T-cell (primary cell): ENCODE results near the gene AP1B1. TPM values are rescaled to one million over a fixed set of nuclear protein-coding genes. Genes with fewer than 3 reads are reported as not detected.

Experiments used
- ATAC-seq, 4 experiments: fragments of 200-7000 bp in 3 of 4; fragments of 150-1000 bp in 1 of 4; cut with Tn5 transposase; replicated peaks in 1 of 4; 1 replicate in 3 of 4; 2 replicates in 1 of 4; pipeline ENCODE4 v1.10.0; 2021; ENCODE audit warnings: moderate library complexity in 3 of 4, mild to moderate bottlenecking in 2 of 4, moderate number of reproducible peaks in 1 of 4
- CTCF ChIA-PET, 2 donors: fragments of 300-600 bp; sonication (Branson Sonifier 250); formaldehyde crosslinking; loops; one replicate each; lab custom pipeline; 2022; ENCODE audit warnings: antibody characterized with exemption in 2 of 2; lab: Charles Lee
- POLR2A ChIA-PET, 2 donors: fragments of 300-600 bp; sonication (Branson Sonifier 250); formaldehyde crosslinking; loops; one replicate each; lab custom pipeline; 2022; ENCODE audit warnings: antibody characterized with exemption in 2 of 2; lab: Charles Lee
- DNase-seq, 35 experiments: peaks; one replicate each; pipeline versions ENCODE4 v3.0.0 to v3.0.0-alpha.2; 2013 to 2023
- H3K27ac ChIP-seq: one replicate; pipeline ENCODE4 v1.5.1; 2013; ENCODE audit warnings: low read length
- H3K27me3 ChIP-seq, 2 experiments: replicated peaks in 1 of 2; 1 replicate in 1 of 2; 2 replicates in 1 of 2; pipeline versions ENCODE4 v1.6.1 to v1.7.0; 2013; ENCODE audit warnings: low read length in 1 of 2, mixed read lengths in 1 of 2; ENCODE audit not compliant: control insufficient read depth in 2 of 2, insufficient read depth in 2 of 2; ENCODE audit errors: extremely low read depth in 1 of 2
- H3K36me3 ChIP-seq, 2 donors: 1 replicate in 1 of 2; 2 replicates in 1 of 2; pipeline versions ENCODE4 v1.6.1 to v1.7.0; 2013; ENCODE audit warnings: low read length in 1 of 2; ENCODE audit not compliant: control insufficient read depth in 2 of 2, insufficient read depth in 1 of 2; ENCODE audit errors: extremely low read depth in 1 of 2
- H3K4me1 ChIP-seq, 2 experiments: 1 replicate in 1 of 2; 2 replicates in 1 of 2; pipeline versions ENCODE4 v1.6.1 to v1.7.0; 2013; ENCODE audit warnings: low read length in 2 of 2, mixed read lengths in 1 of 2; ENCODE audit not compliant: insufficient read depth in 2 of 2, control insufficient read depth in 1 of 2; ENCODE audit errors: extremely low read depth in 1 of 2
- H3K4me3 ChIP-seq, 2 donors: 1 replicate in 1 of 2; 2 replicates in 1 of 2; pipeline versions ENCODE4 v1.5.1 to v1.7.0; 2013; ENCODE audit warnings: mild to moderate bottlenecking in 2 of 2, low read length in 1 of 2, moderate library complexity in 1 of 2; ENCODE audit not compliant: control insufficient read depth in 1 of 2; ENCODE audit errors: extremely low read depth in 1 of 2
- H3K9me3 ChIP-seq: 2 replicates; pipeline ENCODE4 v1.7.0; 2013
- H3K27ac Mint-ChIP-seq, 2 donors: one replicate each; pipeline ENCODE4 v1.8.0; 2020 to 2021; ENCODE audit warnings: mild to moderate bottlenecking in 2 of 2, mixed read lengths in 2 of 2
- H3K27me3 Mint-ChIP-seq, 2 donors: one replicate each; pipeline ENCODE4 v1.8.0; 2021 to 2022; ENCODE audit warnings: mixed read lengths in 2 of 2
- H3K36me3 Mint-ChIP-seq: one replicate; pipeline ENCODE4 v1.8.0; 2021; ENCODE audit warnings: mixed read lengths
- H3K4me1 Mint-ChIP-seq, 3 donors: one replicate each; pipeline ENCODE4 v1.8.0; 2020 to 2022; ENCODE audit warnings: mixed read lengths in 3 of 3, mild to moderate bottlenecking in 1 of 3
- H3K4me3 Mint-ChIP-seq, 3 donors: one replicate each; pipeline ENCODE4 v1.8.0; 2020 to 2022; ENCODE audit warnings: mild to moderate bottlenecking in 3 of 3, mixed read lengths in 3 of 3, moderate library complexity in 3 of 3
- H3K9me3 Mint-ChIP-seq, 3 donors: one replicate each; pipeline ENCODE4 v1.8.0; 2020 to 2022; ENCODE audit warnings: mixed read lengths in 3 of 3
- WGBS: methylation state at CpG from one replicate; pipeline ENCODE4 v1.1.5; 2013; ENCODE audit warnings: missing lambda C conversion rate; ENCODE audit not compliant: insufficient coverage; 5-methylcytosine and 5-hydroxymethylcytosine counted together
- total RNA-seq, 35 experiments: library from RNA in 6 of 35; stranded (reverse) in 6 of 35; fragments of 120-200 nt in 1 of 35; gene quantifications; one replicate each; pipeline versions ENCODE4 v1.2.1 to v1.2.4 and lab custom pipeline; 2013 to 2026

AP1B1 gene
- total RNA-seq (10 to 100 TPM; 41.1 to 49.5 (median 47.1) TPM), total RNA-seq (lab: John Stamatoyannopoulos, UW) (56.9 to 168 (median 83.2) reads per million in 29 experiments)
- total RNA-seq (2013), result 26.9 TPM

DNA sequence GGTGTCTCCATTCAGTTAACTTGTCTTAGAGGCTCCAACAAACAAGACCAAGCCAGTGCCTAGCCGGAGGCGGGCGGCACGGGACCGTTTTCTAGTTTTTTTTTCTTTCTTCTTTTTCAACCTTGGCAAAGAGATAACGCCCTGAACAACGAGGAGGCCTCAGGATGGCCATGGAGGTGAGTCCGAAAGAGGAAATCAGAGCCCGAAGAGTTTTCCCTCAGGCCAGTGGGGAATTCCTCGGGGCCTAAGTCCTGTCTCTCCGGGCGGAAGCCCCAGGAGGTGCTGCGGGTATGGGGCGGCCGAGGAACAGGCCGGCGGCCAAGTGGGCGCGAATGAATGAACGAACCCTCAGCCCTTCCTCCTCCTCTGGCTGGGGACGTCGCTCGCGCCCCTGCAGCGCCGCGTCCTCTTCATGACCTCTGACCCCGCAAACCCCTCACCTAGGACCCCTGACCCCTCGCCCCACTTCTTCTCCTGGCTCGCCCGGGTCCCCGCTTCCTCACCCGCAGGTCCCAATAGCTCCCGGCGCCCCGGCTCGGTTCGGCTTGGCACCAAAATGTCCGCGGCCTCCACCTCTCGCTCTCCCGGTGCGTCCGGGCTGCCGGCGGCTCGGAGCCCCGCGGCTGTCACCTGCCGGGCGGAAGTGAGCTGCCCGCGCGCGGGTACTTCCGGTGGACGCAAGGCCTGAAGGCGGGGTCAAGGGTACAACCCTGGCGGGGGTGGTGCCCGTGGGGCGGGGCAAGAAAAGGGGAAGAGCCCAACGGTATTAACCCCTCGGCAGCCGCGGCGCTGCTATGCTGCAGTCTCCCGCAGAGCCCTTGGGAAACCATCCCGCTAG, at the start of gene AP1B1:
Gene AP1B1 (minus strand): TSS at position 650 of the 838 bp plus-strand sequence. CDS start 21,327 bp downstream, outside the sequence.
- peak within 1 kb of the TSS; percentile 72 to 85 for H3K4me3 ChIP-seq
- no peaks in the 10 kb centered on the region for H3K27me3 ChIP-seq
- peaks cover 12 to 24% of the 10 kb centered on the region in 2 experiments for H3K4me1 ChIP-seq
- Mint-ChIP-seq H3K4me3 (peak within 1 kb of the TSS; percentile 87 to 92 (median 87)), H3K27ac (peak within 1 kb of the TSS; percentile 95 to 98), H3K4me1 (peaks cover 41 to 48% (median 44%) of the 10 kb centered on the region in 3 donors), H3K9me3 (no peaks in the 10 kb centered on the region), H3K36me3 (peaks cover 3% of the 10 kb centered on the region), H3K27me3 (no peaks in the 10 kb centered on the region)
- H3K36me3 ChIP-seq, result peaks cover 3 to 4% of the 10 kb centered on the region in 2 donors
- CTCF ChIA-PET, result interaction anchor here in 1 of 2 donors (0.6 kb wide), 1 partner anchor 202 kb away, joined by 3 read pairs; no protein-coding TSS in a partner anchor
- DNase-seq, result peak; percentile 77 to 96 (median 87)
- H3K27ac ChIP-seq, result peak within 1 kb of the TSS; percentile 74
- under 1% methylated on average over 63 of the region's 68 CpGs for WGBS
- no peaks in the 10 kb centered on the region for H3K9me3 ChIP-seq
- POLR2A ChIA-PET, result no interaction called here
- peak; percentile 94 to 98 (median 97) for ATAC-seq

DNA sequence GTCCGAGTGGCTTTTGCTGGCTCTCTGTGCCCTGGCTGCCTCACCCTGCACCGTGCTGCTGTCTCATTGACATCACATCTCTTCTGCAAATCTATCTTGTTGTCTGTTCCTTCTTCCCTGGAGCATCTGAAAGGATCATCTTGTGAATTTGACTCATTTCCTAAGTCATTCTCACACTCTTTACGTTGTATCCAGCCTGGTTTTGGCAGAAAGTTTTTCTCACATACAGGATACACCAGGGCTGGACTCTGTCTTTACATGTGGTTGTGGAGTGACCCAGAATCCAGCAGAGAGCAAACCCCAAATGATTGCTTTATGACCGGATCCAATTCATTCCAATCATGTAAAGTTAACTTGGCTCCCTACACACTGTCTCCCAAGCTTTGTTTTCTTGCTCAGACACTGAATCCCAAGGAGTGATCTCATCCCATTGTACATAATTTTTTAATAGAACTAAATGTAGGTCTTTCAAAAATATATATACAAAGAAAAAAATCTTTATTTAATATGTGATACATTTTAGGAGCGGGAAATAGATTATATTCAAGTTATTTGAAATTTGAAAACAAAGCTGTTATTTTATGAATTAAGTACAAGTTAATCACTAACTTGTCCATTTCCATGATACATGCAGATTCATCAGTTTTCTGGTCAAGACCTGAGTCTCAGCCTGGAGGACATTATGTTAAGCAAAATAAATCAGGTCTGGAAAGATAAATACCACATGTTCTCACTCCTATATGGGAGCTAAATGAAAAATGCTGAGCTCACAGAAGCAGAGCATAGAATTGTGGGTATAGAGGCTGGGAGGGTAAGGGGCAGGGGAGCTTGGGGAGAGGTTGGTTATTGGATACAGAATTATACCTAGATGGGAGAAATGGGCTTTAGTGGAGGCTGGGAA, 47.1 kb upstream of the AP1B1 start:
- POLR2A ChIA-PET, result no interaction called here
- 54% methylated on average over 2 of the region's 5 CpGs for WGBS
- ATAC-seq (no peak), DNase-seq (no peak)
- H3K36me3 Mint-ChIP-seq, result no peaks in the 10 kb centered on the region
- no peaks in the 10 kb centered on the region for H3K4me1 ChIP-seq
- no peak overlapping the region for H3K4me3 ChIP-seq
- H3K9me3 ChIP-seq, result no peaks in the 10 kb centered on the region
- no peaks in the 10 kb centered on the region for H3K36me3 ChIP-seq
- no peaks in the 10 kb centered on the region for H3K9me3 Mint-ChIP-seq
- H3K27me3 ChIP-seq, result peaks cover 0 to 4% of the 10 kb centered on the region in 2 experiments
- H3K4me3 Mint-ChIP-seq, result no peak overlapping the region
- peaks cover 10 to 24% of the 10 kb centered on the region in 2 donors for H3K27me3 Mint-ChIP-seq
- H3K27ac ChIP-seq, result no peak overlapping the region
- CTCF ChIA-PET, result interaction anchor here in 1 of 2 donors (0.5 kb wide), 1 partner anchor 549 kb away, joined by 4 read pairs; no protein-coding TSS in a partner anchor
- H3K4me1 Mint-ChIP-seq, result no peaks in the 10 kb centered on the region
- H3K27ac Mint-ChIP-seq, result no peak overlapping the region

- H3K4me1 ChIP-seq, result no peaks in the 10 kb centered on the region
- H3K36me3 Mint-ChIP-seq, result no peaks in the 10 kb centered on the region
- ATAC-seq (no peak), DNase-seq (no peak)
- H3K9me3 Mint-ChIP-seq, result no peaks in the 10 kb centered on the region
- H3K27ac Mint-ChIP-seq, result no peak overlapping the region
- H3K36me3 ChIP-seq, result no peaks in the 10 kb centered on the region
- H3K9me3 ChIP-seq, result no peaks in the 10 kb centered on the region
- POLR2A ChIA-PET, result no interaction called here
- peaks cover 11 to 25% of the 10 kb centered on the region in 2 donors for H3K27me3 Mint-ChIP-seq
- H3K4me1 Mint-ChIP-seq, result no peaks in the 10 kb centered on the region
- H3K4me3 ChIP-seq, result no peak overlapping the region
- CTCF ChIA-PET, result no interaction called here
- H3K4me3 Mint-ChIP-seq, result no peak overlapping the region
- H3K27me3 ChIP-seq, result peaks cover 0 to 4% of the 10 kb centered on the region in 2 experiments
- H3K27ac ChIP-seq, result no peak overlapping the region
- 92% methylated on average over 5 of the region's 7 CpGs for WGBS
Observed at GRCh38 chr22:29434288-29434687, 45.9 kb upstream of the AP1B1 start.

GRCh38 chr22:29433856-29434255, 45.5 kb upstream of the AP1B1 start:
- DNase-seq (no peak), ATAC-seq (no peak)
- H3K9me3 Mint-ChIP-seq, result no peaks in the 10 kb centered on the region
- CTCF ChIA-PET, result interaction anchor here in 1 of 2 donors (0.6 kb wide), 1 partner anchor 52 kb away, joined by 3 read pairs; no protein-coding TSS in a partner anchor
- peaks cover 11 to 27% of the 10 kb centered on the region in 2 donors for H3K27me3 Mint-ChIP-seq
- H3K27ac ChIP-seq, result no peak overlapping the region
- POLR2A ChIA-PET, result interaction anchor here in 1 of 2 donors (0.7 kb wide), 1 partner anchor 236 kb away, joined by 5 read pairs; no protein-coding TSS in a partner anchor
- H3K27ac Mint-ChIP-seq, result no peak overlapping the region
- H3K27me3 ChIP-seq, result peaks cover 0 to 4% of the 10 kb centered on the region in 2 experiments
- WGBS, result no CpG with 5 or more reads among the region's 3 CpGs
- no peak overlapping the region for H3K4me3 ChIP-seq
- no peak overlapping the region for H3K4me3 Mint-ChIP-seq
- no peaks in the 10 kb centered on the region for H3K36me3 ChIP-seq
- no peaks in the 10 kb centered on the region for H3K4me1 Mint-ChIP-seq
- no peaks in the 10 kb centered on the region for H3K36me3 Mint-ChIP-seq
- H3K9me3 ChIP-seq, result no peaks in the 10 kb centered on the region
- no peaks in the 10 kb centered on the region for H3K4me1 ChIP-seq

DNA sequence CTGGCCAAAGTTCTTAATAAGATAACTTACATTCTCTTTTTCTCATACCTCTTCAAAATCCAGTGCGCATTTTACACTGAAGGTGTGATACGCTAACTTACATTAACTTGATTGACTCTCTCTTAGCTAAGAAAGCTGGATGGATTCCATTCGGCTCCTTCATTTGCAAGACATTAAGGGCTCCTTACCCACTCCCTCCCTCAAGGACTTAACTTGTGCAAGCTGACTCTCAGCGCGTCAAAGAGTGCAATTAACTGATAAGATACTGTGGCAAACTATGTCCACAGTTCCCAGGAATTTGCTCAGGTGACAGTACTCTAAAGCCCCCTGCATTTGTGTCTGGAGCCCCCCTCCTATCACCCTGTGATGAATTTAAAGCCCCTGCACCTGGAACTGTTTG, 43.6 kb upstream of the AP1B1 start:
- no peaks in the 10 kb centered on the region for H3K36me3 Mint-ChIP-seq
- Histone ChIP-seq H3K4me1 (no peaks in the 10 kb centered on the region), H3K27ac (no peak overlapping the region), H3K27me3 (peaks cover 0 to 7% of the 10 kb centered on the region in 2 experiments), H3K4me3 (no peak overlapping the region), H3K36me3 (no peaks in the 10 kb centered on the region), H3K9me3 (no peaks in the 10 kb centered on the region)
- no peak for DNase-seq
- no peak overlapping the region for H3K27ac Mint-ChIP-seq
- H3K27me3 Mint-ChIP-seq, result peaks cover 11 to 27% of the 10 kb centered on the region in 2 donors
- POLR2A ChIA-PET, result no interaction called here
- no peak for ATAC-seq
- no peaks in the 10 kb centered on the region for H3K9me3 Mint-ChIP-seq
- WGBS, result 95% methylated on average over 5 of the region's 5 CpGs
- H3K4me1 Mint-ChIP-seq, result no peaks in the 10 kb centered on the region
- H3K4me3 Mint-ChIP-seq, result no peak overlapping the region
- CTCF ChIA-PET, result no interaction called here
